GM12875 (cell line): ENCODE results near the gene GBX1.

Source experiments
- H3K4me3 ChIP-seq: one replicate; pipeline ENCODE4 v1.5.1; 2011; ENCODE audit warnings: low read depth, low read length, control low read depth
- TF ChIP-seq, protein P1 (sequence below): IDR thresholded peaks from 2 replicates; pipeline ENCODE4 v1.5.1; 2011; ENCODE audit warnings: low read depth, mild to moderate bottlenecking, control low read depth, inconsistent platforms, low read length, moderate library complexity, borderline replicate concordance; ENCODE audit not compliant: insufficient read depth

GBX1 gene

DNA sequence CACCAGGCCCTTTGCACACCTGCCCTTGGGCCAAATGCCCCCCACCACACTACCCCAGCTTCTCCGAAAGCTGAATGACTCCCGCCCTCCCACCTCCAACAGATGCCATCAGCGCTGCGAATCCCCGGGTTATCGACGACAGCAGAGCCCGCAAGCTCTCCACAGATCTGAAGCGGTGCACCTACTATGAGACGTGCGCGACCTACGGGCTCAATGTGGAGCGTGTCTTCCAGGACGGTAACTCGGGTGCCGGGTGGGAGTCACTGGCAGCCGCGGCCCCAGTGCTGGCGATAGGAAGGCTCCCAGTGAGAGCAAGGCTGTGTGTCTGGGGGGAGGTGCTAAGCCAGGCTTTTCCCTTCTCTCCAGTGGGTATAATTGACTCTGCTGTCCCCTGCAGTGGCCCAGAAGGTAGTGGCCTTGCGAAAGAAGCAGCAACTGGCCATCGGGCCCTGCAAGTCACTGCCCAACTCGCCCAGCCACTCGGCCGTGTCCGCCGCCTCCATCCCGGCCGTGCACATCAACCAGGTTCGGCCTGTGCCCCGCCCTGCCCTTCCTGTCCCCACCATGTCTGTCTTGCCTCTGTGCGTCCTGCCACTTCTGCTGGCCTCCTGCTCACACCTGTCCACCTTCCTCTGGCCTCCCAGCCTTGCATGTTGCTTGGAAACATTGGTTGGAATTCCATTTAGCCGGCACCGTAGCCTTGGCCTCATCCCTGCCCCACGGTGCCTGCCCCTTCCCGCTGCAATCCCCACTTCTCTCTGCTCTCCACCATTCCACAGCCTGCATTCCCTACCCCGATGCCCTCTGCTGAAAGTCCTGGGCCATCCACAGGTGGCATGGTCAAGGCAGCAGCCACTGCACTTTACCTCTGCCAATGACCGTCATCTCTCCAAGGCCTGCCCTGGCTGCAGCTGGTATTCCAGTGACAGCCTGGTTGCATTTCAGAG lies 49.1 kb downstream of the GBX1 start:
- TF ChIP-seq, protein P1, sequence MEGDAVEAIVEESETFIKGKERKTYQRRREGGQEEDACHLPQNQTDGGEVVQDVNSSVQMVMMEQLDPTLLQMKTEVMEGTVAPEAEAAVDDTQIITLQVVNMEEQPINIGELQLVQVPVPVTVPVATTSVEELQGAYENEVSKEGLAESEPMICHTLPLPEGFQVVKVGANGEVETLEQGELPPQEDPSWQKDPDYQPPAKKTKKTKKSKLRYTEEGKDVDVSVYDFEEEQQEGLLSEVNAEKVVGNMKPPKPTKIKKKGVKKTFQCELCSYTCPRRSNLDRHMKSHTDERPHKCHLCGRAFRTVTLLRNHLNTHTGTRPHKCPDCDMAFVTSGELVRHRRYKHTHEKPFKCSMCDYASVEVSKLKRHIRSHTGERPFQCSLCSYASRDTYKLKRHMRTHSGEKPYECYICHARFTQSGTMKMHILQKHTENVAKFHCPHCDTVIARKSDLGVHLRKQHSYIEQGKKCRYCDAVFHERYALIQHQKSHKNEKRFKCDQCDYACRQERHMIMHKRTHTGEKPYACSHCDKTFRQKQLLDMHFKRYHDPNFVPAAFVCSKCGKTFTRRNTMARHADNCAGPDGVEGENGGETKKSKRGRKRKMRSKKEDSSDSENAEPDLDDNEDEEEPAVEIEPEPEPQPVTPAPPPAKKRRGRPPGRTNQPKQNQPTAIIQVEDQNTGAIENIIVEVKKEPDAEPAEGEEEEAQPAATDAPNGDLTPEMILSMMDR: no peak
- no peak overlapping the region for H3K4me3 ChIP-seq

DNA sequence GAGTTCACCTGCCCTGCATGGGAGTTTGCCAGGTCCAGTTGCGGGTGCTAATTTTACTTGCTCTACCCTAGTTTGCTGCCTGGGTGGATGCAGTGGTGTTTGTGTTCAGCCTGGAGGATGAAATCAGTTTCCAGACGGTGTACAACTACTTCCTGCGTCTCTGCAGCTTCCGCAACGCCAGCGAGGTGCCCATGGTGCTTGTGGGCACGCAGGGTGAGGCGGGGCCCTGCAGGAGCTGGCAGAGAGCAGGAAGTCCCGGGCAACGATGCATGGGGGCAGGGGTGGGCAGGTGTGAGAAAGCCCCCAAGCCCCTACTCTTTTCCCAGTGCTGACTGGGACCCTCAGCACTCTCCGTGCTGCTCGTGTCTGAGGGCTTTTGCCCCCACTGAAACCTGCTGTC lies 49.9 kb downstream of the GBX1 start:
- H3K4me3 ChIP-seq: no peak overlapping the region
- TF ChIP-seq, protein P1: no peak

DNA sequence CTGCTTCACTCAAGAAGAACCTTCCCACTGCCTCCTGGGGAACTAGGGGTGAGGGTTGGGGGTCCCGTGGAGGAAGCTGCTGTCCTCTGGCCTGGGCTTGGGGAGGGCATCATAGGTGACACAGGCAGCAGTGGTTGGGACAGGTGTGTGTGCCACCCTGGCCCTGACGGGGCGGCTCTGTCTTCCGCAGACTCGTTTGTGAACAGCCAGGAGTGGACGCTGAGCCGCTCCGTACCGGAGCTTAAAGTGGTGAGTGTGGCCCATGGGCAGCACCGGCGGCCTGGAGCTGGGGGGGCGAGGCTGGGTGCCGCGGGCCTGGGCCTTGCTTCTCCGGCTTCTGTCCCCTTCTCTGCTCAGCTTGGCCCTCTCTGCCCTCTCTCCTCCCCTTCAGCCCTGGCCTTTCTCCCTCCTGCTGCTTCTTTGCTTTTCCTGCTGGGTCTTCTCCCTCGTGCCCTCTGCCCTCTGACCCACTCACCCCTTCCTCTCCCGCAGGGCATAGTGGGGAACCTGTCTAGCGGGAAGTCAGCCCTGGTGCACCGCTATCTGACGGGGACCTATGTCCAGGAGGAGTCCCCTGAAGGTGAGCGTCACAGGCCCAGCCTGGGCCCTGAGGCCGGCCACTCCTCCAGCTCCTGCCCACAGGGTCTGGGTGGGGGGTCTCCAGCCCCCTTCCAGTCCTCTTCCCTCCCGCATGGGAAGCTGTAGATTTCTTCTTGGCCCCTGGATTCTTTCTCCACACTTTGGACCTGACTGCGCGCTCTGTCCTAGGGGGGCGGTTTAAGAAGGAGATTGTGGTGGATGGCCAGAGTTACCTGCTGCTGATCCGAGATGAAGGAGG lies 50.7 kb downstream of the GBX1 start:
- TF ChIP-seq, protein P1: no peak
- no peak overlapping the region for H3K4me3 ChIP-seq

DNA sequence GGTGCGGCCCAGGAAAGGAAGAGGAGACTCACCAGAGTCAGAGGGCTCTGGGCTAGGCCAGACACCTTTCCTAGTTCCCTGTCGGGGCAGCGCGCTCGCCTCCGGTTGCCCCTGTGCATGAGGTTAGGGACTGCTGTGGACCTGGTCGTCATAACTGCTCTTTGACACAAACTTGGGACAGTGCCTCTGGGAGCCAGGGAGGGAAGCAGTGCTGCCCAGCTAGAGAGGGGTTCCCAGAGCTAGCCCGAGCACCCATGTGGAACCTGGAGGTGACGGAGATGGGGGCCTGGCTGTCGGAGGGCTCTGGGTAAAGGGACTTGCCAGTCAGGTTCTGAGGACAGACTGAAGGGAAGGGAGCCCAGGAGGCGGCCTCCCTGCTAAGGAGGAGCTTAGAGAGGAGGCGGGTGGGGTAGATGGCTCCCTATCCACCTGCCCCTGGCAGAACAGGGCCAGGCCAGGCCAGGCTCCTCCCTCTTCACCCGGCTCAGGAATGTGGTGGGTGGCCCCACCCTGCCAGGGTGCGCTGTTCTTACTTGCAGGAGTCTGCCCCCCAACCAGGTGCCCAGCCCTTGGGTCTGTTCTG lies 51.6 kb downstream of the GBX1 start:
- H3K4me3 ChIP-seq: no peak overlapping the region
- TF ChIP-seq, protein P1: no peak

DNA sequence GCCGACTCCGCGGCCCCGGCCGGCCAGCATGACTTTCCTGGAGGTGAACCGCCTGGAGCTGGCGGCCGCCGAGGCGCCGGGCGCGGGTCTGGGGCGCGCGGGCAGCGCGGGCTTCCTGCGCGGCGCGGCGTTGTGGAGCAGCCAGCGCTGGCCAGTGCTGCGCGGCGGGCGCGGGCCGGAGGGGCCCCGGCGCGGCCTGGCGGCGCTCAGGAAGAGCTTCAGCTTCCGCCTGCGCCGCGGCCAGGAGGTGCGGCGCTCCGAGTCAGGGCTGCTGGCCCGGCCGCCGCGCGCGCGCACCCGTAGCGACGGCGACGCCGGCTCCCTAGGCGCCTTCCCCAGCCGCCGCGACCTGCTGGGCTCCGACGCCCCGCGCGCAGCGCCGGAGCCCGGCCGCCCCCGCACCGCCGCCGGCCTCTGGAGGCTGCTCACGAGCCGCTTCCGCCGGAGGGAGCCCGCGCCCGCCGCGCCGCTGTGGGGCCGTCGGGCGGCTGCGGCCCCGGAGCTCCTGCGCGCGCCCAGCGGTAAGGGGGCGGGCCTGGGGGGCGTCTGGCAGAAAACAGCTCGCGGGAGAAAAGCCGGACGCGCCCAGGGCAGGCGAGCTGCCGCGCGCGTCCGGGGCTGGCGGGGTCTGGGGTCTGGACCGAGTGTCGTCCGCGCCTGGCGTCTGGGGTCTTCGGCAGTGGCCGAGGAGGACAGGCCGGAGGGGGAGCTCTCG lies 52.2 kb downstream of the GBX1 start:
- H3K4me3 ChIP-seq: no peak overlapping the region

More for the DNA sequence above, 52.2 kb downstream of the GBX1 start:
- TF ChIP-seq, protein P1: no peak
